22Rv1 (cell line): ENCODE data around the gene CTBP1.
"Not testable (repeated sequence)": the region's sequence is repeated elsewhere in the genome, so short reads cannot be mapped to it uniquely, and the experiment has no call there.

Source experiments
- CTCF ChIP-seq: fragments of 450-650 bp; IDR thresholded peaks from 2 replicates; pipeline ENCODE4 v1.5.1; 2017; ENCODE audit warnings: mild to moderate bottlenecking
- ZFX ChIP-seq: fragments of 450-650 bp; IDR thresholded peaks from 2 replicates; pipeline ENCODE4 v1.6.1; 2017; ENCODE audit warnings: antibody characterized with exemption, borderline replicate concordance

GRCh38 chr4:1292703-1293011, 43.7 kb upstream of the CTBP1 start:
- TF ChIP-seq CTCF, ZFX: not testable (repeated sequence)
